Spleen (tissue), 7 donors: ENCODE data around the gene LRPPRC.

Experiments
- POLR2A ChIP-seq, 3 donors: fragments of 450-650 bp; IDR thresholded peaks; one replicate each; pipeline ENCODE4 v1.5.1; 2017; ENCODE audit warnings: antibody characterized with exemption in 3 of 3, mild to moderate bottlenecking in 1 of 3
- POLR2AphosphoS5 ChIP-seq, 3 donors: sonication (generic); formaldehyde crosslinking; IDR thresholded peaks; one replicate each; pipeline ENCODE4 v1.5.1; 2017; ENCODE audit warnings: antibody characterized with exemption in 3 of 3
- TF ChIP-seq, protein P1 (sequence below), 11 experiments: fragments of 200-600 bp in 7 of 11; fragments of 450-650 bp in 4 of 11; sonication (generic) in 4 of 11; IDR thresholded peaks in 8 of 11; conservative IDR thresholded peaks in 3 of 11; 1 replicate in 7 of 11; 2 replicates in 4 of 11; pipeline versions ENCODE4 v1.4.0 to v1.8.0; 2016 to 2021; ENCODE audit warnings: antibody characterized with exemption in 11 of 11, inconsistent platforms in 4 of 11, mild to moderate bottlenecking in 1 of 11
- donor health status: DM: no; HTN: no; CAD: no; lungs with moderate emphysema.
- donor health status: DM: no; HTN: no; CAD: no.
- donor health status: DM: no; HTN: no; CAD: no.

DNA sequence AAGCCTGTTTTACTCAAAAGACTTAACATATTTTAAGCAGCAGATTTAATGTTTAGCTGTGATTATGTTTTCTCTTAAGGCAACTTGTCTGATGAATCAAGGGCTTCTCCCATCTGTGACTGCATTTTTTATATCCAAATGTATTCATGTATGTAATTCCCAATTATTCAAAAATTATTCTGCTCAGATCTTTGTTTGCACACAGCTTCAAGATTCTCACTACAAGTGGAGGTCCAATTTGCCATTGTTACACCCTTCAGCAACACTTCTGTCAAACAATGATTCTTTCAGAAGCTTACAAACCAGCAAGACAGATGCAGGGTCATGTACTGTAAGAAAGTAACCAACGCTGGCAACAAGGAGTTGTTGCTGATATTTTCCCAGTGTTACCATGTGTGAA is 5.9 kb upstream of the LRPPRC start:
- TF ChIP-seq, protein P1, sequence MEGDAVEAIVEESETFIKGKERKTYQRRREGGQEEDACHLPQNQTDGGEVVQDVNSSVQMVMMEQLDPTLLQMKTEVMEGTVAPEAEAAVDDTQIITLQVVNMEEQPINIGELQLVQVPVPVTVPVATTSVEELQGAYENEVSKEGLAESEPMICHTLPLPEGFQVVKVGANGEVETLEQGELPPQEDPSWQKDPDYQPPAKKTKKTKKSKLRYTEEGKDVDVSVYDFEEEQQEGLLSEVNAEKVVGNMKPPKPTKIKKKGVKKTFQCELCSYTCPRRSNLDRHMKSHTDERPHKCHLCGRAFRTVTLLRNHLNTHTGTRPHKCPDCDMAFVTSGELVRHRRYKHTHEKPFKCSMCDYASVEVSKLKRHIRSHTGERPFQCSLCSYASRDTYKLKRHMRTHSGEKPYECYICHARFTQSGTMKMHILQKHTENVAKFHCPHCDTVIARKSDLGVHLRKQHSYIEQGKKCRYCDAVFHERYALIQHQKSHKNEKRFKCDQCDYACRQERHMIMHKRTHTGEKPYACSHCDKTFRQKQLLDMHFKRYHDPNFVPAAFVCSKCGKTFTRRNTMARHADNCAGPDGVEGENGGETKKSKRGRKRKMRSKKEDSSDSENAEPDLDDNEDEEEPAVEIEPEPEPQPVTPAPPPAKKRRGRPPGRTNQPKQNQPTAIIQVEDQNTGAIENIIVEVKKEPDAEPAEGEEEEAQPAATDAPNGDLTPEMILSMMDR (IDR thresholded peaks at IDR 0.05 in 8 of 11, conservative IDR thresholded peaks at IDR 0.05 in 3 of 11) = no peak
- no peak for TF ChIP-seq POLR2AphosphoS5 (IDR thresholded peaks at IDR 0.05)
- TF ChIP-seq POLR2A (IDR thresholded peaks at IDR 0.05) = no peak
